C4-2B (cell line): Measurements from ENCODE around the gene TMPRSS11D.

Source experiments
- CTCF ChIP-seq: fragments of 450-650 bp; conservative IDR thresholded peaks from 2 replicates; pipeline ENCODE4 v1.5.1; 2017; ENCODE audit warnings: mild to moderate bottlenecking
- ZFX ChIP-seq: fragments of 450-650 bp; IDR thresholded peaks from 2 replicates; pipeline ENCODE4 v1.6.1; 2017

GRCh38 chr4:67785528-67785927 is 98.3 kb downstream of the TMPRSS11D start:
- TF ChIP-seq CTCF = no peak
- no peak for TF ChIP-seq ZFX
